Posterior cingulate gyrus (tissue), 11 donors: ENCODE results near the gene COL6A5.

ENCODE experiments used
- DNase-seq, 10 donors: peaks; one replicate each; pipeline versions ENCODE4 v3.0.0 to v3.0.0-alpha.2; 2020 to 2021; ENCODE audit warnings: mixed read lengths in 3 of 10
- intact Hi-C: fragments of 100-400 bp; cut with DNase I; formaldehyde crosslinking; loops from one replicate; pipeline ENCODE4 v1.15.1; 2023

COL6A5 gene

GRCh38 chr3:130507746-130508145 lies 162.3 kb downstream of the COL6A5 start:
- DNase-seq, result no peak
- intact Hi-C loops, result no loop called here

GRCh38 chr3:130509008-130509407 lies 163.5 kb downstream of the COL6A5 start:
- DNase-seq, result peak in 2 of 10 donors; percentile 24 to 49
- intact Hi-C loops, result no loop called here

- intact Hi-C loops, result no loop called here
- no peak for DNase-seq
Measured at GRCh38 chr3:130514681-130515080, 169.2 kb downstream of the COL6A5 start.

- intact Hi-C loops, result no loop called here
- DNase-seq, result no peak
Measured at GRCh38 chr3:130515755-130516154, 170.3 kb downstream of the COL6A5 start.

GRCh38 chr3:130516645-130517512 lies 171.4 kb downstream of the COL6A5 start, which contains the start of gene COL6A6:
TSS of gene COL6A6 (plus strand) at chr3:130517177. CDS start at chr3:130560365, 43,188 bp downstream.
- intact Hi-C loops, result no loop called here
- DNase-seq, result peak in 3 of 10 donors; percentile 10 to 76 (median 39)

- intact Hi-C loops, result no loop called here
- peak in 2 of 10 donors; percentile 44 to 54 for DNase-seq
Measured at GRCh38 chr3:130517602-130518001, 172.1 kb downstream of the COL6A5 start.

GRCh38 chr3:130519754-130520153 lies 174.3 kb downstream of the COL6A5 start:
- no peak for DNase-seq
- intact Hi-C loops, result no loop called here

GRCh38 chr3:130522399-130522798 lies 176.9 kb downstream of the COL6A5 start:
- DNase-seq, result no peak
- intact Hi-C loops, result no loop called here

GRCh38 chr3:130527426-130527825 lies 182.0 kb downstream of the COL6A5 start:
- DNase-seq, result no peak
- intact Hi-C loops, result no loop called here

- intact Hi-C loops, result no loop called here
- no peak for DNase-seq
Measured at GRCh38 chr3:130528120-130528519, 182.6 kb downstream of the COL6A5 start.

GRCh38 chr3:130529486-130530215 lies 184.2 kb downstream of the COL6A5 start:
- intact Hi-C loops, result no loop called here
- DNase-seq, result peak in 1 of 10 donors; percentile 35

- intact Hi-C loops, result no loop called here
- DNase-seq, result no peak
Measured at GRCh38 chr3:130533247-130533646, 187.8 kb downstream of the COL6A5 start.
